ENCODE measurements around the gene RERE.

- TF ChIP-seq CTCF (IDR thresholded peaks at IDR 0.05 in 2 of 3, conservative IDR thresholded peaks at IDR 0.05 in 1 of 3; ENCODE audit: borderline replicate concordance in 1 of 3, insufficient read depth in 1 of 3, low read depth in 2 of 3, low read length in 2 of 3), result no peak
- TF ChIP-seq REST (IDR thresholded peaks at IDR 0.05; ENCODE audit: low read depth), result no peak
- TF ChIP-seq MAX (IDR thresholded peaks at IDR 0.05), result no peak
- TF ChIP-seq TCF7L2 (IDR thresholded peaks at IDR 0.05; ENCODE audit: borderline replicate concordance, extremely low read depth, insufficient read depth, insufficient read length), result no peak
- TF ChIP-seq EZH2 (IDR thresholded peaks at IDR 0.05), result no peak
Measured at GRCh38 chr1:8406960-8407359, 410.5 kb downstream of the RERE start.
